WTC11 (cell line): ENCODE data around the gene LRRC1.

Source experiments
- CREB1 ChIP-seq: sonication (generic); formaldehyde crosslinking; IDR thresholded peaks from 2 replicates; pipeline ENCODE4 v1.8.0; 2023; ENCODE audit warnings: mild to moderate bottlenecking, missing genetic modification reagents
- TEAD4 ChIP-seq: sonication (generic); formaldehyde crosslinking; IDR thresholded peaks from 2 replicates; pipeline ENCODE4 v1.8.0; 2022; ENCODE audit warnings: mild to moderate bottlenecking, missing genetic modification reagents
- TF ChIP-seq, protein P1 (sequence below): fragments of 200-600 bp; IDR thresholded peaks from 2 replicates; pipeline ENCODE4 v1.8.0; 2022; ENCODE audit warnings: antibody characterized with exemption
- TF ChIP-seq, protein P2 (sequence below): sonication (generic); formaldehyde crosslinking; IDR thresholded peaks from 2 replicates; pipeline ENCODE4 v1.8.1; 2023; ENCODE audit warnings: mild to moderate bottlenecking, missing genetic modification reagents

DNA sequence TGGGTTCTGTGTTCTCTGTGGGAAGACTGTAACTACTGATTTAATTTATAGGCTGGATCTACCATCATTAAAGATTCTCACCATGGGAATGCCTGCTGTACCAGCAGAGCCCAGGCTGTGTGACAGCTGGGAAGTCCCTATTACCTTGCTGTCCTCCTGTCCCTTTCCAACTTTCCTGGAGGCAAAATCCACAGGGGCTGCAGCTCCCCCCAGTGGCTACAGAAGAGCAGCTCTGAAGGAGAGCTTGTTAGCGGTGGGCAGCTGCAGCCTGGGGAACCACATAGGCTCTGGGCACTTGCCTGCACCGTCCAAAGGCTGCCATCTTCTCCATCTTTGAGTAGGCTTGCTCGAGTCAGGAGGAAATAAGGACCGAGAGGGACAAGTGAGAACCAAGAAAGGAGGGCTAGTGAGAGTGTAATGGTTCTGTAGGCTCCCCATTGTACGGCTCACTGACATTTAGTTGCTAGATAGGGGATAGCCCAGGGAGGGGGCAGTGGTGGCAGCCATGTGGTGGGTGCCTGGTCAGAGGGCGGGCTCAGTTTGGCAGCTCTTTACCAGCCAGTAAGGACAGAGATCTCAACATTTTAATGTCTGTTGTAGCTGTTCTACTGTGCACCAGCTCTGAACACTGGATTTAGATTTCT lies 161.4 kb downstream of the LRRC1 start:
- TF ChIP-seq, protein P1, sequence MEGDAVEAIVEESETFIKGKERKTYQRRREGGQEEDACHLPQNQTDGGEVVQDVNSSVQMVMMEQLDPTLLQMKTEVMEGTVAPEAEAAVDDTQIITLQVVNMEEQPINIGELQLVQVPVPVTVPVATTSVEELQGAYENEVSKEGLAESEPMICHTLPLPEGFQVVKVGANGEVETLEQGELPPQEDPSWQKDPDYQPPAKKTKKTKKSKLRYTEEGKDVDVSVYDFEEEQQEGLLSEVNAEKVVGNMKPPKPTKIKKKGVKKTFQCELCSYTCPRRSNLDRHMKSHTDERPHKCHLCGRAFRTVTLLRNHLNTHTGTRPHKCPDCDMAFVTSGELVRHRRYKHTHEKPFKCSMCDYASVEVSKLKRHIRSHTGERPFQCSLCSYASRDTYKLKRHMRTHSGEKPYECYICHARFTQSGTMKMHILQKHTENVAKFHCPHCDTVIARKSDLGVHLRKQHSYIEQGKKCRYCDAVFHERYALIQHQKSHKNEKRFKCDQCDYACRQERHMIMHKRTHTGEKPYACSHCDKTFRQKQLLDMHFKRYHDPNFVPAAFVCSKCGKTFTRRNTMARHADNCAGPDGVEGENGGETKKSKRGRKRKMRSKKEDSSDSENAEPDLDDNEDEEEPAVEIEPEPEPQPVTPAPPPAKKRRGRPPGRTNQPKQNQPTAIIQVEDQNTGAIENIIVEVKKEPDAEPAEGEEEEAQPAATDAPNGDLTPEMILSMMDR = no peak
- no peak for TF ChIP-seq CREB1 (CRISPR knock-in tag)
- TF ChIP-seq, protein P2, sequence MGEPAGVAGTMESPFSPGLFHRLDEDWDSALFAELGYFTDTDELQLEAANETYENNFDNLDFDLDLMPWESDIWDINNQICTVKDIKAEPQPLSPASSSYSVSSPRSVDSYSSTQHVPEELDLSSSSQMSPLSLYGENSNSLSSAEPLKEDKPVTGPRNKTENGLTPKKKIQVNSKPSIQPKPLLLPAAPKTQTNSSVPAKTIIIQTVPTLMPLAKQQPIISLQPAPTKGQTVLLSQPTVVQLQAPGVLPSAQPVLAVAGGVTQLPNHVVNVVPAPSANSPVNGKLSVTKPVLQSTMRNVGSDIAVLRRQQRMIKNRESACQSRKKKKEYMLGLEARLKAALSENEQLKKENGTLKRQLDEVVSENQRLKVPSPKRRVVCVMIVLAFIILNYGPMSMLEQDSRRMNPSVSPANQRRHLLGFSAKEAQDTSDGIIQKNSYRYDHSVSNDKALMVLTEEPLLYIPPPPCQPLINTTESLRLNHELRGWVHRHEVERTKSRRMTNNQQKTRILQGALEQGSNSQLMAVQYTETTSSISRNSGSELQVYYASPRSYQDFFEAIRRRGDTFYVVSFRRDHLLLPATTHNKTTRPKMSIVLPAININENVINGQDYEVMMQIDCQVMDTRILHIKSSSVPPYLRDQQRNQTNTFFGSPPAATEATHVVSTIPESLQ = no peak
- TF ChIP-seq TEAD4 = no peak
